Endodermal cell (in vitro differentiated cells): ENCODE measurements around the gene LILRB1. TPM values are rescaled to one million over a fixed set of nuclear protein-coding genes. Genes with fewer than 3 reads are reported as not detected.

Experiments
- DNase-seq: peaks from one replicate; pipeline ENCODE4 v3.0.0-alpha.2; 2017
- H3K27ac ChIP-seq: 2 replicates; pipeline ENCODE4 v1.5.1; 2013; ENCODE audit warnings: mild to moderate bottlenecking, low read depth, low read length, moderate library complexity
- H3K27me3 ChIP-seq: 2 replicates; pipeline ENCODE4 v1.6.1; 2013; ENCODE audit warnings: mild to moderate bottlenecking, low read length, moderate library complexity; ENCODE audit not compliant: insufficient read depth, control insufficient read depth, poor library complexity, severe bottlenecking
- H3K36me3 ChIP-seq: 2 replicates; pipeline ENCODE4 v1.7.0; 2013; ENCODE audit warnings: mild to moderate bottlenecking, low read length, moderate library complexity; ENCODE audit not compliant: control insufficient read depth, insufficient read depth
- H3K4me1 ChIP-seq: one replicate; pipeline ENCODE4 v1.7.0; 2013; ENCODE audit warnings: low read length; ENCODE audit not compliant: control insufficient read depth, insufficient read depth
- H3K4me3 ChIP-seq: 2 replicates; pipeline ENCODE4 v1.5.1; 2013; ENCODE audit warnings: mild to moderate bottlenecking, low read length, moderate library complexity
- H3K9ac ChIP-seq: 2 replicates; pipeline ENCODE4 v1.6.1; 2013; ENCODE audit warnings: mild to moderate bottlenecking, low read length, moderate library complexity; ENCODE audit not compliant: poor library complexity, severe bottlenecking; ENCODE audit errors: extremely low read depth
- H3K9me3 ChIP-seq: 2 replicates; pipeline ENCODE4 v1.6.1; 2013; ENCODE audit warnings: mild to moderate bottlenecking, low read length, moderate library complexity; ENCODE audit not compliant: control insufficient read depth
- H3K27ac Mint-ChIP-seq: 2 replicates; pipeline ENCODE4 v1.8.0; 2020; ENCODE audit warnings: mixed read lengths
- H3K27me3 Mint-ChIP-seq: 2 replicates; pipeline ENCODE4 v1.8.0; 2021; ENCODE audit warnings: mild to moderate bottlenecking, mixed read lengths; ENCODE audit not compliant: insufficient read depth
- H3K36me3 Mint-ChIP-seq: 2 replicates; pipeline ENCODE4 v1.8.0; 2020; ENCODE audit warnings: low read depth, mixed read lengths
- H3K4me1 Mint-ChIP-seq: 2 replicates; pipeline ENCODE4 v1.8.0; 2020; ENCODE audit warnings: mixed read lengths
- H3K4me3 Mint-ChIP-seq: 2 replicates; pipeline ENCODE4 v1.8.0; 2020; ENCODE audit warnings: mild to moderate bottlenecking, moderate library complexity, mixed read lengths
- H3K9me3 Mint-ChIP-seq: 2 replicates; pipeline ENCODE4 v1.8.0; 2020; ENCODE audit warnings: mild to moderate bottlenecking, mixed read lengths
- WGBS, 2 experiments: methylation state at CpG; one replicate each; pipeline versions ENCODE4 v1.1.5 to v1.1.7; 2013; ENCODE audit warnings: missing lambda C conversion rate in 2 of 2, mixed read lengths in 1 of 2; ENCODE audit not compliant: insufficient coverage in 1 of 2, insufficient read length in 1 of 2; 5-methylcytosine and 5-hydroxymethylcytosine counted together
- total RNA-seq, 2 donors: library from RNA; stranded (reverse); fragmentation: NEBNext Ultra II Directional in 1 of 2; extraction: Animal tissue kit (Norgen Biotek cat#: 25700) in 1 of 2; gene quantifications; 2 replicates in 1 of 2; 3 replicates in 1 of 2; pipeline ENCODE4 v1.2.1, GENCODE V29; 2021
- TF ChIP-seq, protein P1 (sequence below): fragments of 200-600 bp; sonication (generic); conservative IDR thresholded peaks from 2 replicates; pipeline ENCODE4 v1.5.0; 2021; ENCODE audit warnings: antibody characterized with exemption, mild to moderate bottlenecking

The LILRB1 gene
- total RNA-seq, 2 donors from 2014 or later = not detected

DNA sequence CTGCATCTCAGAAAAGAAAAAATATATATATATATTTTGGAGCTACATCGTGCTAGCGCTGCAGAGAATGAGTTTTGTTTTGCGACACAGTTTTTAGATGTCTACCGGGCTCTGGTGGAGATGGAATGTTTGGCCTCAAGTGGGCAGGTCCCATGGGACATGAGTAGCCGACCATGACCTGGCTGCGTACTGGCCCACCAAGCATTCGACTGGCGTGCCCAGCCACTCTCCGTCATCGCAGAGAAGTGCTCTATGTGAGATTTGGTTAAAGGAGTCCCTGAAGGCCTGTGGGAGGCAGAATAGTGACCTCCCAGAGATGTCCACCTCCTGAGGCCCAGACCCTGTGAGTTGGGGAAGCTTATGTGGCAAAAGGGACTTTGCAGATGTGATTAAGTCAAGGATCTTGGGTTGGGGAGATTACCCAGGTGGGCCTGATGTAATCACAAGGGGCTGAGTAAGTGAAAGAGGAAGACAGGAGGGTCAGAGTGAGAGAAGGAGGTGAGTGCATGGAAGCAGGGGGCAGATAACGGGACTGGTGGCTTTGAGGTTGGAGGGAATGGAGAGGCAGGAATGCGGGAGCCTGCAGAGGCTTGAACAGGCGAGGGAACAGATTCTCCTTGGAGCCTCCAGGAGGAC, 31.7 kb downstream of the LILRB1 start:
- TF ChIP-seq, protein P1, sequence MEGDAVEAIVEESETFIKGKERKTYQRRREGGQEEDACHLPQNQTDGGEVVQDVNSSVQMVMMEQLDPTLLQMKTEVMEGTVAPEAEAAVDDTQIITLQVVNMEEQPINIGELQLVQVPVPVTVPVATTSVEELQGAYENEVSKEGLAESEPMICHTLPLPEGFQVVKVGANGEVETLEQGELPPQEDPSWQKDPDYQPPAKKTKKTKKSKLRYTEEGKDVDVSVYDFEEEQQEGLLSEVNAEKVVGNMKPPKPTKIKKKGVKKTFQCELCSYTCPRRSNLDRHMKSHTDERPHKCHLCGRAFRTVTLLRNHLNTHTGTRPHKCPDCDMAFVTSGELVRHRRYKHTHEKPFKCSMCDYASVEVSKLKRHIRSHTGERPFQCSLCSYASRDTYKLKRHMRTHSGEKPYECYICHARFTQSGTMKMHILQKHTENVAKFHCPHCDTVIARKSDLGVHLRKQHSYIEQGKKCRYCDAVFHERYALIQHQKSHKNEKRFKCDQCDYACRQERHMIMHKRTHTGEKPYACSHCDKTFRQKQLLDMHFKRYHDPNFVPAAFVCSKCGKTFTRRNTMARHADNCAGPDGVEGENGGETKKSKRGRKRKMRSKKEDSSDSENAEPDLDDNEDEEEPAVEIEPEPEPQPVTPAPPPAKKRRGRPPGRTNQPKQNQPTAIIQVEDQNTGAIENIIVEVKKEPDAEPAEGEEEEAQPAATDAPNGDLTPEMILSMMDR = no peak
- Mint-ChIP-seq H3K27me3 (no peaks in the 10 kb centered on the region), H3K4me1 (no peaks in the 10 kb centered on the region), H3K4me3 (no peak overlapping the region), H3K9me3 (peaks cover 91% of the 10 kb centered on the region), H3K36me3 (no peaks in the 10 kb centered on the region), H3K27ac (no peak overlapping the region)
- Histone ChIP-seq H3K4me3 (no peak overlapping the region), H3K9ac (no peak overlapping the region), H3K27me3 (no peaks in the 10 kb centered on the region), H3K36me3 (no peaks in the 10 kb centered on the region), H3K9me3 (peaks cover 22% of the 10 kb centered on the region), H3K27ac (no peak overlapping the region), H3K4me1 (no peaks in the 10 kb centered on the region)
- no peak for DNase-seq
- 84 to 87% methylated on average over 10 to 13 of the region's 13 CpGs for WGBS, 2 experiments

DNA sequence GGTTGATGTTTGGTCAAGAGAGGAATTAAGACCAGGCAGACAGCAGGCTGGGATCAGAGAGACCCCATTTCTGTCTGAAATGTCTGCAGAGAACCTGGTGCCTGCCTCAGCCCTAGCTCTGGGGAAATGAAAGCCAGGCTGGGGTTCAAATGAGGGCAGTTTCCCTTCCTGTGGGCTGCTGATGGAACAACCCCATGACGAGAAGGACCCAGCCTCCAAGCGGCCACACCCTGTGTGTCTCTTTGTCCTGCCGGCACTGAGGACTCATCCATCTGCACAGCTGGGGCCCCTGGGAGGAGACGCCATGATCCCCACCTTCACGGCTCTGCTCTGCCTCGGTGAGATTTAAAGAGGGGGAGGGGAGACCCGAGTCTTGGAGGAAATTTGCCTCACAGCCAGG, 32.4 kb downstream of the LILRB1 start, which contains the start of gene LILRB4:
Gene LILRB4, plus strand, starts transcription at position 256 of the 400 bp plus-strand sequence. Its CDS starts 49 bp downstream, at position 305.
- Mint-ChIP-seq H3K9me3 (peaks cover 87% of the 10 kb centered on the region), H3K27me3 (no peaks in the 10 kb centered on the region), H3K4me1 (no peaks in the 10 kb centered on the region), H3K27ac (no peak within 1 kb of the TSS), H3K4me3 (no peak within 1 kb of the TSS), H3K36me3 (no peaks in the 10 kb centered on the region)
- WGBS, 2 experiments = 75 to 79% methylated on average over 2 to 7 of the region's 7 CpGs
- no peak within 1 kb of the TSS for H3K9ac ChIP-seq
- H3K9me3 ChIP-seq = peaks cover 22% of the 10 kb centered on the region
- TF ChIP-seq, protein P1 = no peak
- H3K27ac ChIP-seq = no peak within 1 kb of the TSS
- no peak for DNase-seq
- no peak within 1 kb of the TSS for H3K4me3 ChIP-seq
- H3K36me3 ChIP-seq = no peaks in the 10 kb centered on the region
- H3K27me3 ChIP-seq = no peaks in the 10 kb centered on the region
- no peaks in the 10 kb centered on the region for H3K4me1 ChIP-seq

DNA sequence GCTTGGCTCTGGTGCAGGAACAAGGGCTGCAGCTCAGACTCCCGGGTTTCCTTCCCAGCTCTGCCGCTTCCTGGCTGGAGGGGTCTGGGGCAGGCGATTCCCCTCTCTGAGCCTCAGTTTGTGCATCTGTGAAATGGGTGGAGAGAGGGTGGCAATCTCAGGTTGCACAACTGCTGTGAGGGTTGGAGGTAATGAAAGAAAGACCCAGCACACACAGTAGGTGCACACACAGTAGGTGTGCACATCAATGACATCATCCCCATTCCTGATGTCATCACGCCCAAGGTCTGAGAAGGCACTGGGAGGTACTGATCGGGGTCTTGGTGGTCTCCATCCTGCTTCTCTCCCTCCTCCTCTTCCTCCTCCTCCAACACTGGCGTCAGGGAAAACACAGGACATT, 35.2 kb downstream of the LILRB1 start:
- Mint-ChIP-seq H3K27me3 (no peaks in the 10 kb centered on the region), H3K27ac (no peak overlapping the region), H3K36me3 (no peaks in the 10 kb centered on the region), H3K4me3 (no peak overlapping the region), H3K9me3 (peaks cover 90% of the 10 kb centered on the region), H3K4me1 (no peaks in the 10 kb centered on the region)
- Histone ChIP-seq H3K27me3 (no peaks in the 10 kb centered on the region), H3K4me1 (no peaks in the 10 kb centered on the region), H3K9me3 (peaks cover 30% of the 10 kb centered on the region), H3K9ac (no peak overlapping the region), H3K4me3 (no peak overlapping the region), H3K27ac (no peak overlapping the region), H3K36me3 (no peaks in the 10 kb centered on the region)
- TF ChIP-seq, protein P1 = no peak
- DNase-seq = no peak
- WGBS, 2 experiments = 69 to 100% methylated on average over 1 to 6 of the region's 6 CpGs
